Endothelial cell of umbilical vein (primary cell): ENCODE data around the gene FIGNL2. TPM values are rescaled to one million over a fixed set of nuclear protein-coding genes. Genes with fewer than 3 reads are reported as not detected.

Experiments
- BruUV-seq: library from RNA; stranded (reverse); fragments of 400-500 nt; replicated peaks from 2 replicates; lab custom pipeline; 2021; lab: Mats Ljungman, UMichigan
- CTCF ChIA-PET: fragments of 300-600, 350-600 bp; sonication (Branson Sonifier 250); formaldehyde crosslinking; loops from one replicate; lab custom pipeline; 2021; ENCODE audit warnings: antibody characterized with exemption, inconsistent platforms; lab: Charles Lee
- POLR2A ChIA-PET: fragments of 300-600, 350-600 bp; sonication (Branson Sonifier 250); formaldehyde crosslinking; loops from one replicate; lab custom pipeline; 2021; ENCODE audit warnings: antibody characterized with exemption, inconsistent platforms; lab: Charles Lee
- DNase-seq: peaks from one replicate; pipeline ENCODE4 v3.0.0-alpha.2; 2011; ENCODE audit warnings: low read depth, low spot score
- FAIRE-seq: peaks from 2 replicates; lab custom pipeline; 2011; peaks lifted over from hg19 to GRCh38; lab: Jason Lieb, UNC
- H2AFZ ChIP-seq: 2 replicates; pipeline ENCODE4 v1.6.0; 2012; ENCODE audit warnings: low read depth, low read length, control low read depth, inconsistent platforms
- H3K27ac ChIP-seq: 2 replicates; pipeline ENCODE4 v1.5.1; 2011; ENCODE audit warnings: low read depth, mild to moderate bottlenecking, control low read depth, low read length, moderate library complexity; ENCODE audit not compliant: insufficient read depth
- H3K27me3 ChIP-seq, 2 experiments: 2 replicates each; pipeline versions ENCODE4 v1.6.0 to v1.6.1; 2011; ENCODE audit warnings: low read length in 2 of 2, mixed read lengths in 1 of 2; ENCODE audit not compliant: control insufficient read depth in 2 of 2, insufficient read depth in 2 of 2
- H3K36me3 ChIP-seq, 2 experiments: 2 replicates in 1 of 2; 3 replicates in 1 of 2; pipeline ENCODE4 v1.5.1; 2011; ENCODE audit warnings: low read length in 2 of 2, mild to moderate bottlenecking in 1 of 2, moderate library complexity in 1 of 2; ENCODE audit not compliant: control insufficient read depth in 2 of 2, insufficient read depth in 2 of 2; ENCODE audit errors: extremely low read depth in 1 of 2
- H3K4me1 ChIP-seq: 3 replicates; pipeline ENCODE4 v1.5.1; 2011; ENCODE audit warnings: mild to moderate bottlenecking, low read length; ENCODE audit not compliant: control insufficient read depth, insufficient read depth; ENCODE audit errors: extremely low read depth
- H3K4me2 ChIP-seq: 2 replicates; pipeline ENCODE4 v1.6.1; 2011; ENCODE audit warnings: low read length, control low read depth, mixed read lengths; ENCODE audit not compliant: insufficient read depth
- H3K4me3 ChIP-seq, 3 experiments: fragments of 200-600 bp in 1 of 3; sonication (generic), shearing (Covaris generic) in 1 of 3; replicated peaks in 1 of 3; 2 replicates each; pipeline ENCODE4 v1.5.1; 2011 to 2016; ENCODE audit warnings: control low read depth in 3 of 3, low read length in 3 of 3, mild to moderate bottlenecking in 2 of 3, inconsistent platforms in 1 of 3, low read depth in 1 of 3, moderate library complexity in 1 of 3; ENCODE audit not compliant: insufficient read depth in 1 of 3
- H3K79me2 ChIP-seq: 2 replicates; pipeline ENCODE4 v1.6.0; 2012; ENCODE audit warnings: low read length, inconsistent platforms; ENCODE audit not compliant: control insufficient read depth, insufficient read depth
- H3K9ac ChIP-seq: replicated peaks from 2 replicates; pipeline ENCODE3; 2011; ENCODE audit warnings: low read length, control low read depth; ENCODE audit not compliant: insufficient read depth; ENCODE audit errors: extremely low read depth
- H3K9me1 ChIP-seq: replicated peaks from 3 replicates; pipeline ENCODE4 v1.6.0; 2011; ENCODE audit warnings: mild to moderate bottlenecking, low read length; ENCODE audit not compliant: control insufficient read depth, insufficient read depth; ENCODE audit errors: extremely low read depth
- H3K9me3 ChIP-seq: replicated peaks from 2 replicates; pipeline ENCODE4 v1.5.1; 2012; ENCODE audit warnings: low read length, inconsistent platforms; ENCODE audit not compliant: control insufficient read depth, insufficient read depth
- H4K20me1 ChIP-seq: replicated peaks from 2 replicates; pipeline ENCODE3; 2011; ENCODE audit warnings: mild to moderate bottlenecking, low read length; ENCODE audit not compliant: control insufficient read depth, insufficient read depth; ENCODE audit errors: extremely low read depth
- EZH2 ChIP-seq: IDR thresholded peaks from 2 replicates; pipeline ENCODE4 v1.6.1; 2012; ENCODE audit warnings: borderline replicate concordance, low read depth, mild to moderate bottlenecking, moderate library complexity, low read length, inconsistent platforms; ENCODE audit not compliant: severe bottlenecking
- FOS ChIP-seq: IDR thresholded peaks from 2 replicates; pipeline ENCODE4 v1.6.1; 2011; ENCODE audit warnings: mild to moderate bottlenecking, low read length, moderate library complexity, borderline replicate concordance; ENCODE audit not compliant: insufficient read depth
- GATA2 ChIP-seq: IDR thresholded peaks from 2 replicates; pipeline ENCODE4 v1.7.0; 2011; ENCODE audit warnings: low read depth, mild to moderate bottlenecking, moderate library complexity, mixed read lengths, low read length; ENCODE audit not compliant: insufficient read length, insufficient read depth
- JUN ChIP-seq: IDR thresholded peaks from 2 replicates; pipeline ENCODE4 v1.6.1; 2011; ENCODE audit warnings: borderline replicate concordance, low read depth; ENCODE audit not compliant: insufficient read length, insufficient read depth
- MYC ChIP-seq: IDR thresholded peaks from one replicate; pipeline ENCODE4 v1.6.1; 2011; ENCODE audit warnings: mild to moderate bottlenecking, low read depth, low read length
- POLR2A ChIP-seq: IDR thresholded peaks from 2 replicates; pipeline ENCODE4 v1.6.1; 2012; ENCODE audit warnings: low read depth, mild to moderate bottlenecking, control low read depth, low read length
- POLR2AphosphoS5 ChIP-seq: IDR thresholded peaks from 2 replicates; pipeline ENCODE4 v1.6.1; 2012; ENCODE audit warnings: low read depth, mild to moderate bottlenecking, control low read depth, low read length, moderate library complexity; ENCODE audit not compliant: insufficient read depth
- dilution Hi-C: fragments of 300-500 bp; cut with MboI; formaldehyde crosslinking; loops from one replicate; pipeline ENCODE4 v1.15.0; 2019; ENCODE audit warnings: low sequenced_read_pairs; ENCODE audit not compliant: extremely low pct_ligation_motif_present
- intact Hi-C: fragments of 100-400 bp; cut with micrococcal nuclease; formaldehyde crosslinking; loops from one replicate; pipeline ENCODE4 v1.10.0; 2022
- polyA plus RNA-seq, 4 experiments: library from polyadenylated mRNA; depleted of rRNA in 3 of 4; stranded (reverse) in 3 of 4; unstranded in 1 of 4; fragments of >200 nt; gene quantifications; 2 replicates each; pipeline versions ENCODE4 v1.2.1 to v1.2.3, GENCODE V29; 2011 to 2012; ENCODE audit warnings: missing spikeins in 1 of 4
- total RNA-seq: library from RNA; stranded (reverse); gene quantifications from 2 replicates; pipeline ENCODE4 v1.2.3, GENCODE V29; 2021
- TF ChIP-seq, protein P1 (sequence below), 2 donors: IDR thresholded peaks; 1 replicate in 1 of 2; 2 replicates in 1 of 2; pipeline ENCODE4 v1.5.1; 2011; ENCODE audit warnings: low read length in 2 of 2, mild to moderate bottlenecking in 2 of 2, moderate library complexity in 2 of 2, control low read depth in 1 of 2, inconsistent platforms in 1 of 2, low read depth in 1 of 2; ENCODE audit not compliant: insufficient read depth in 1 of 2; ENCODE audit errors: extremely low read depth in 1 of 2
- TF ChIP-seq, protein P2 (sequence below): IDR thresholded peaks from 2 replicates; pipeline ENCODE4 v1.6.1; 2011; ENCODE audit not compliant: insufficient read depth, insufficient read length

The FIGNL2 gene
- total and polyA plus RNA-seq, 2 donors (not counting 3 experiments of a cell fraction or from before 2014, with no cell fraction given), result 1.4 to 2.4 TPM

GRCh38 chr12:51872689-51872981 lies 24.1 kb upstream of the FIGNL2 start:
- Histone ChIP-seq H3K9me1 (no peaks in the 10 kb centered on the region), H3K27ac (no peak overlapping the region), H3K27me3 (no peaks in the 10 kb centered on the region), H3K4me1 (peaks cover 6% of the 10 kb centered on the region), H4K20me1 (no peaks in the 10 kb centered on the region), H3K4me3 (no peak overlapping the region), H3K9me3 (no peaks in the 10 kb centered on the region), H3K36me3 (no peaks in the 10 kb centered on the region), H3K79me2 (no peaks in the 10 kb centered on the region), H3K4me2 (no peak overlapping the region), H3K9ac (no peak overlapping the region), H2AFZ (no peak overlapping the region)
- TF ChIP-seq, protein P1, sequence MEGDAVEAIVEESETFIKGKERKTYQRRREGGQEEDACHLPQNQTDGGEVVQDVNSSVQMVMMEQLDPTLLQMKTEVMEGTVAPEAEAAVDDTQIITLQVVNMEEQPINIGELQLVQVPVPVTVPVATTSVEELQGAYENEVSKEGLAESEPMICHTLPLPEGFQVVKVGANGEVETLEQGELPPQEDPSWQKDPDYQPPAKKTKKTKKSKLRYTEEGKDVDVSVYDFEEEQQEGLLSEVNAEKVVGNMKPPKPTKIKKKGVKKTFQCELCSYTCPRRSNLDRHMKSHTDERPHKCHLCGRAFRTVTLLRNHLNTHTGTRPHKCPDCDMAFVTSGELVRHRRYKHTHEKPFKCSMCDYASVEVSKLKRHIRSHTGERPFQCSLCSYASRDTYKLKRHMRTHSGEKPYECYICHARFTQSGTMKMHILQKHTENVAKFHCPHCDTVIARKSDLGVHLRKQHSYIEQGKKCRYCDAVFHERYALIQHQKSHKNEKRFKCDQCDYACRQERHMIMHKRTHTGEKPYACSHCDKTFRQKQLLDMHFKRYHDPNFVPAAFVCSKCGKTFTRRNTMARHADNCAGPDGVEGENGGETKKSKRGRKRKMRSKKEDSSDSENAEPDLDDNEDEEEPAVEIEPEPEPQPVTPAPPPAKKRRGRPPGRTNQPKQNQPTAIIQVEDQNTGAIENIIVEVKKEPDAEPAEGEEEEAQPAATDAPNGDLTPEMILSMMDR (IDR thresholded peaks at IDR 0.05; ENCODE audit: extremely low read depth in 1 of 2, insufficient read depth in 1 of 2, low read depth in 1 of 2, low read length in 2 of 2), result no peak
- TF ChIP-seq GATA2 (no peak), FOS (no peak), POLR2A (no peak), MYC (no peak), EZH2 (no peak), JUN (no peak), POLR2AphosphoS5 (no peak)
- TF ChIP-seq, protein P2, sequence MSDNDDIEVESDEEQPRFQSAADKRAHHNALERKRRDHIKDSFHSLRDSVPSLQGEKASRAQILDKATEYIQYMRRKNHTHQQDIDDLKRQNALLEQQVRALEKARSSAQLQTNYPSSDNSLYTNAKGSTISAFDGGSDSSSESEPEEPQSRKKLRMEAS, result no peak
- BruUV-seq, result no TSS peak
- intact Hi-C loops (loop anchor here (10.0 kb wide), 1 partner anchor 188 kb away; no protein-coding TSS in a partner anchor), dilution Hi-C loops (no loop called here)
- CTCF ChIA-PET, result interaction anchor here (1.2 to 5.0 kb wide), 6 partner anchors 9 to 452 kb away, joined by 5 to 105 read pairs (median 43); partner anchors contain the start of gene FIGNL2
- POLR2A ChIA-PET, result no interaction called here
- DNase-seq (no peak), FAIRE-seq (no peak)
